ENCODE results near the gene ZNF418.

The ZNF418 gene

DNA sequence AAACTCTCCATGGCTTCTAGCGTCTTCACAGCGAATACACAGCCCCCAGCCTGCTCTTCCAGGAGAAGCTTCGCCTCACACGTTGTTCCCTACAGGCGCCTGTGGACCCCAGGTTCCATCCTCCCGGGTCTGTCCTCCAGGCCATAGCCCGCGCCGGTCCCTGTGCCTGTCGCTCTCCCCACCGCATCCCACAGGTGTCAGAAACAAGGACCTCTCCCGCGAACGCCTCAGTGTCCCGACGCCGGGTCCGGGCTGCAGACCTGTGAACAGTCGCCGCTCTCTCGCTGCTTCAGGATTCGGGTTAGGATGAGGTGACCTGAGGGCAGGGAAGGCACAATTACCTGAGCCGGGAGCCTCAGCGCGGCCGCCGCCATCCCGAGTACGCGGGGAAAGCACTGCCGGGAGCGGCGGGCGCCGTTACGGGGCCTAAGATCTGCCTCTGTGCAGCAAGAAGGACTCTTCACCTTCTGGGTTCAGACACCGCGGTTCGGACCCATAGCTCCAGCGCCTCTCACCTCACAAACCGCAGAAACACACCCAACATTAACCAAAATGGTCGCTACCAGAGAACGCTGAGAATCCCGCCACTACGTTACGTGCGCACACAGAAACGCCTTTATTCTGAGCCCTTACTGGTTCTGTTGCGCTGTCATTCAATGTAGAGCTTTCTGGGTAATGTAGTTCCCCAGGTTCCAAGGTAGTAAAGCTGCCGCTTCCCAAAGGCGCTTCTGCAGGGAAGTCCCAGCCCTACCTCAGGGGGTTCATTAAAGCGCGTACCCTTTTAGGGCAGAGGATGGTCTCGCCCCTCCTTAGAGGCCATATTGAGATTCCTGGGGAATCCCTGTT is at the start of gene ZNF418:
TSS of gene ZNF418 (minus strand) at position 583 of the 846 bp plus-strand sequence. CDS start 1,580 bp downstream, outside the sequence.
- DNase-seq: peak; percentile 47
- peaks cover 59% of the 10 kb centered on the region for H3K9me3 Mint-ChIP-seq
- peaks cover 11% of the 10 kb centered on the region for H3K27me3 Mint-ChIP-seq
- peaks cover 9% of the 10 kb centered on the region for H3K4me1 Mint-ChIP-seq (ENCODE audit: low read depth)
- H3K4me3 Mint-ChIP-seq: peak within 1 kb of the TSS; percentile 82
- H3K27ac Mint-ChIP-seq: peak within 1 kb of the TSS; percentile 83
- peaks cover 94% of the 10 kb centered on the region for H3K36me3 Mint-ChIP-seq (ENCODE audit: low read depth)

DNA sequence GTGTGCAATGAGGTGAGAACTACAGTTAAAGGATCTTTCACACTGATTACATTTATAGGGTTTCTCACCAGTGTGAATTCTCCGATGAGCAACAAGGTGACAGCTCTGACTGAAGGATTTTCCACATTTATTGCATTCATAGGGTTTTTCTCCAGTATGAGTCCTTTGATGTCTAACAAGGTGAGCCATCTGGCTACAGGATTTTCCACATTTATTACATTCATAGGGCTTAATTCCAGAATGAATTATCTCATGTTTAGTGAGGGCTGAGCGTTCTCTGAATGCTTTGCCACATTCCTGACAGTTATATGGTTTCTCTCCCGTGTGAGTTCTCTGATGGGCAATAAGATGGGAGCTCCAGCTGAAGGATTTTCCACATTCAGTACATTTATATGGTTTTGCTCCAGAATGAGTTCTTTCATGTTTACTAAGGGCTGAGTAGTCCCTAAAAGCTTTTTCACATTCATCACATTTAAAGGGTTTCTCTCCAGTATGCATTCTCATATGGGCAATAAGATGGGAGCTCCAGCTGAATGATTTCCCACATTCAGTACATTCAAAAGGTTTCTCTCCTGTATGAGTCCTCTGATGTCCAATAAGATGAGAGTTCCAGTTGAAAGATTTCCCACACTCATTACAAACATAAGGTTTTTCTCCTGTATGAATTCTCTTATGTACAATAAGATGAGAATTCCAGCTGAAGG is 43.5 kb upstream of the ZNF418 start:
- peaks cover 83% of the 10 kb centered on the region for H3K9me3 Mint-ChIP-seq
- H3K4me1 Mint-ChIP-seq (ENCODE audit: low read depth): no peaks in the 10 kb centered on the region
- H3K27ac Mint-ChIP-seq: no peak overlapping the region

DNA sequence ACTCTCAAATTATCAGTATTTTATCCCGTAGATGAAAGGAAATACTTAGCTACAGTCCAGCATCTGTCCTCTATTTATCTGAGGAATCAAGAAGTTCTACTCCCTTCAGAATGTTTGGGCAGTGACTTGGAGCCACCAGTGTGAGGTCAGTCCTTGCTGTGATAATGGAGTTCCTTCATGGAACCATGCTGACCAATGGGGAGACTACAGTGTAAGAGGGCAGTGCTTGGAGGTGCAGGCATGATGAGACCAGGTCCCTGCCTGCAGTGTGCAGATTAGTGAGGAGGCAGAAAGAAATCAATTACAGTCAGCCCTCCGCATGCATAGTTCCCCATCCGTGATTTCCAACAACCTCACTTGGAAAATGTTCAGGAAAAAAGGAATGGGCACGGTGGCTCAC is 39.2 kb upstream of the ZNF418 start, which contains the start of gene C19orf18:
TSS of gene C19orf18 (minus strand) at position 101 of the 400 bp plus-strand sequence. CDS start 102 bp downstream, outside the sequence.
- peaks cover 88% of the 10 kb centered on the region for H3K36me3 Mint-ChIP-seq (ENCODE audit: low read depth)
- H3K9me3 Mint-ChIP-seq: peaks cover 75% of the 10 kb centered on the region
- H3K27me3 Mint-ChIP-seq: no peaks in the 10 kb centered on the region
- H3K27ac Mint-ChIP-seq: no peak within 1 kb of the TSS
- H3K4me3 Mint-ChIP-seq: no peak within 1 kb of the TSS
- no peaks in the 10 kb centered on the region for H3K4me1 Mint-ChIP-seq (ENCODE audit: low read depth)
- DNase-seq: no peak

More for the DNA sequence above, 43.5 kb upstream of the ZNF418 start:
- Mint-ChIP-seq H3K27me3 (no peaks in the 10 kb centered on the region), H3K4me3 (no peak overlapping the region), H3K36me3 (ENCODE audit: low read depth) (peaks cover 96% of the 10 kb centered on the region)
- no peak for DNase-seq

DNA sequence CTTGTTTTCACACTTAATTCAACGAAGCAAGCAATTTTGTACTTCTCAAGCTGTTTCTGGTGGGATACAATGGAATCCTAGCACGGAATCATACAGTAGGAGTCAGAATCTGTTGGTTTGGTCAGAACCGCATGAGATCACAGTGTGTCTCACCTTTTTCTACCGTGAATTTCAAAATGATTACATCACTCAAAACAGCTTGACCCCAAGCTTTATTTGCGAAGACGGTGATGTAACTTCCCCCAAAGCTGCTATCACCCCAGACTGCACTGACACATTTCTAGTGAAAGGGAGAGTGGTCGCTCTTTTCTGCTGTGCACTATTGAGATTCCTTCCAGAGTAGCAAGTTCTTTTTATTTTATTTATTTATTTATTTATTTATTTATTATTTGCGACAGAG is 29.6 kb upstream of the ZNF418 start:
- DNase-seq: no peak
- Mint-ChIP-seq H3K27ac (no peak overlapping the region), H3K4me1 (ENCODE audit: low read depth) (no peaks in the 10 kb centered on the region), H3K27me3 (no peaks in the 10 kb centered on the region), H3K9me3 (peaks cover 39% of the 10 kb centered on the region), H3K4me3 (no peak overlapping the region), H3K36me3 (ENCODE audit: low read depth) (peaks cover 51% of the 10 kb centered on the region)

DNA sequence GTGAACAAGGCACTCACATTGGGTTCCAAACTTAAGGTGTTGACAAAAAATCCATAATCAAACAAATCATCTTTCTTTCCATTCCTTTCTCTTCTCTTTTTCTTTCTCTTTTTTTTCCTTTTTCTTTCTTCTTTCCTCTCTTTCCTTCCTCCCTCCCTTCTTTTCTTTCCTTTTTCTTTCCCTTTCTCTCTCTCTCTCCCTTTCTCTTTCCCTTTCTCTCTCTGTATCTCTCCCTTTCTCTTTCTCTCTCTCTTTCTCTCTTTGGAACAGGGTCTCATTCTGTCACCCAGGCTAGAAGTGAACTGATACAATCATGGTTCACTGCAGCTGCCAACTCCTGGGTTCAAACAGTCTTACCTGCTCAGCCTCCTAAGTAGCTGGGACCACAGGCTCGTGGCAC is 26.6 kb upstream of the ZNF418 start:
- no peak overlapping the region for H3K4me3 Mint-ChIP-seq
- no peaks in the 10 kb centered on the region for H3K4me1 Mint-ChIP-seq (ENCODE audit: low read depth)
- no peak for DNase-seq
- peaks cover 38% of the 10 kb centered on the region for H3K9me3 Mint-ChIP-seq
- H3K36me3 Mint-ChIP-seq (ENCODE audit: low read depth): peaks cover 49% of the 10 kb centered on the region
- no peak overlapping the region for H3K27ac Mint-ChIP-seq
- H3K27me3 Mint-ChIP-seq: peaks cover 5% of the 10 kb centered on the region

DNA sequence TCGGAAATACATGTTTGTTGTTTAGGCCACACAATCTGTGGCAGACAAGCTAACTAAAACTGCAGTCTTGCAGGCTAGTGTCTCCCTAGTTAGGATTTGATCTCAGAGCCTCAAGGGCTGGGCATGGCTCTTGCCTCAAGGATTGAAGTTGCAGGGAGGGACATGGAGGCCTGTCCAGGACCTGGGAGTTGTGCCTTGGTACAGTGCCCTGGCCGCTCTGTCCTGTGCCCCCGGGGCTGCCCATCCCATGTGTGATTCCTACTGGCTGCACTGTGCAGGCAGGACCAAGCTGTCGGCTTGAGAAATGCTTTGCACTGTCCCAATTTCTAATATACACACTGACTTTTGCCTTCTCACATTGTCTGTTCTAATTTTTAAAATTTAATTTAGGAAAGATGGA is 19.8 kb upstream of the ZNF418 start:
- no peaks in the 10 kb centered on the region for H3K4me1 Mint-ChIP-seq (ENCODE audit: low read depth)
- H3K27me3 Mint-ChIP-seq: peaks cover 16% of the 10 kb centered on the region
- H3K27ac Mint-ChIP-seq: no peak overlapping the region
- DNase-seq: no peak
- peaks cover 22% of the 10 kb centered on the region for H3K36me3 Mint-ChIP-seq (ENCODE audit: low read depth)
- peaks cover 44% of the 10 kb centered on the region for H3K9me3 Mint-ChIP-seq
- no peak overlapping the region for H3K4me3 Mint-ChIP-seq

DNA sequence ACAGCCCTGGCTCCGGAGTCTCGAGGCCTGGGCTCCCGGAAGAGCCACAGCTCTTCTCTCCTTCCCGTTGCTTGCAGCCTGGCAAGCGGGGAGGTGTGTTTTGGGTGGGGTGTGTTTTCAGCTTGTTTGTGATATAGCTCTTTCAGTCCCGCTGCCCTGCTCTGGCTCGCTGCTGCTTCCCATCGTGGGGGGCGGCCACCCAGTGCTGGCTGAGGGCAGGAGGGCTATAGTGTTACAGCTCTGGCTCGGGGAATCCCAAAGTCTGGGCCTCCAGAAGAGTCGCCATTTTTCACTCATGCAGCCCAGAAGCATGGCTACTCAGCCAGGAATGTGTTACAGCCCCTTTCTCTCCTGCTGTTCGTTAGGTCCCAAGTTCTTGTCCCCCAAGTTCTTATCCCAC is 14.5 kb upstream of the ZNF418 start:
- peaks cover 41% of the 10 kb centered on the region for H3K9me3 Mint-ChIP-seq
- no peak overlapping the region for H3K4me3 Mint-ChIP-seq

DNA sequence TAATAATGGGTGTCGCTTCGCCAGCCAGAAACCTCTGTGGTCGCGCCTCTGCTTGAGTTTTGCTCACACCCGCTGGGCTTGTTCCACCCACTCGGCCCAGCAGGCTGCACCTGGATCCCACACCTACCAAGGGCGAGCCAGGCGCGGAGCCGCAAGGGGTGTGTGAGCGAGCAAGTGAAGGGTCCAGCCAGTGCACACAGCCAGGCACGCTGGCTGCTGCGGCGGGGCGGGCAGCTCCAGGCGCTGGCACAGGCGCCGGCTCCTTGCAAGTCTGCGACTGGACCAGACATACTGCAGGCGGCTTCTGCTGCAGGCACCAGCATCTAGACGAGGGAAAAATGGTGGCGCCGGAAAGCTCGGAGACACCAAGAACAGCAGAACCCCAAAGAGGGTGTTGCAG is 14.1 kb upstream of the ZNF418 start:
- no peak overlapping the region for H3K4me3 Mint-ChIP-seq
- peaks cover 34% of the 10 kb centered on the region for H3K36me3 Mint-ChIP-seq (ENCODE audit: low read depth)
- peaks cover 5% of the 10 kb centered on the region for H3K27me3 Mint-ChIP-seq
- no peak for DNase-seq
- H3K4me1 Mint-ChIP-seq (ENCODE audit: low read depth): peaks cover 17% of the 10 kb centered on the region
- H3K27ac Mint-ChIP-seq: no peak overlapping the region
- peaks cover 39% of the 10 kb centered on the region for H3K9me3 Mint-ChIP-seq

More for the DNA sequence above, 14.5 kb upstream of the ZNF418 start:
- peaks cover 17% of the 10 kb centered on the region for H3K4me1 Mint-ChIP-seq (ENCODE audit: low read depth)
- peaks cover 30% of the 10 kb centered on the region for H3K36me3 Mint-ChIP-seq (ENCODE audit: low read depth)
- H3K27me3 Mint-ChIP-seq: peaks cover 8% of the 10 kb centered on the region
- H3K27ac Mint-ChIP-seq: no peak overlapping the region
- no peak for DNase-seq

DNA sequence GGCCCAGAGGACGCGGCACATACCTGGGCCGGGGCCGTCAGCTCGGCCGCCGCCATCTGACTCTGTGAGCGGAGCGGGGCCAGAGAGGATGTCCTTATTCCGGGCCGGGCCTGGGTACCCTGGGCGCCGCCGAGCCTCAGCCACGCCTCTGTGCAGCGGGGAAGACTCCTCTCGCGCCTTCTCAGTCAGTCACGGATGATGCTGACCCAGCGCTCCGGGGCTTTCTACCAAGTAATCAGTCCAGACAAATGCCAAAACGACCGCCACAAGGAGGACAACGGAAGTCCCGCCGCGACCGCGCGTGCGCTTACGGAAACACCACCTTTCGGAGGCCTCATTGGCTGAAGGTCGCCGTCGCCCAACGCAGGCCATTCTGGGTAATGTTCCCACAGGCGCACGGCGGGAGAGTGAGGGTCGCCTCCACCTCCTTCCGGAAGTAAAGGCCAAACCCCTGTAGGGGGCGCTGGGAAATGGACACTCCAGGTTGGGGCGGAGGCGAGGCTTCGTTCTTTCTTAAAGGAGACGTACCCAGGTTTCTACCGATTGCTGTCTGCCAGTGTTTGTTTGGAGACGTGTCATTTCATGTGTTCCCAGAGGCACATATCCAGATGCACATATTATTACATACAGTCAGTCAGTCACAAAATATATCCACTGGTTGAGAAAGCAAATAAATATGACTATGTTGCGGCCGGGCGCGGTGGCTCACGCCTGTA is 12.4 kb upstream of the ZNF418 start, which contains the start of gene ZNF256:
TSS of gene ZNF256 (minus strand) at position 288 of the 716 bp plus-strand sequence. CDS start at position 56, 232 bp downstream.
- Mint-ChIP-seq H3K27ac (peak within 1 kb of the TSS; percentile 92), H3K9me3 (peaks cover 42% of the 10 kb centered on the region), H3K4me1 (ENCODE audit: low read depth) (peaks cover 17% of the 10 kb centered on the region), H3K4me3 (peak within 1 kb of the TSS; percentile 91), H3K36me3 (ENCODE audit: low read depth) (peaks cover 51% of the 10 kb centered on the region), H3K27me3 (no peaks in the 10 kb centered on the region)
- DNase-seq: peak; percentile 90

DNA sequence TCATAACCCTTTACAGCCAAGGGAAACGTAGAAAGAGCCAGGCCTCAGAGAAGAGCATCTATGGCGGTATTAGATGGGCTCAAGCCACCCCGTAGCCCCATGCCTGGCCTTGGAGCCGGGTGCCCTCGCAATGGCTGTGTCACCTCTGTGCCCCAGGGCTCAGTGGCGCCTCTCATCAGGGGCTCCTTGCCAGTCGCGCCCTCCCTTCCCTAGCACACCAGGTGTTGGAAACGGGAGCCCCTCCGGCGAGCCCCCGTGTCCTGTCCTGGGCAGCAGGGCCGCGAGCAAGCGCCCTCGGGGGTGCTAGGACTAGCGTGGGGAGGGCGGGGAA is 11.9 kb upstream of the ZNF418 start:
- no peak for DNase-seq
- H3K4me1 Mint-ChIP-seq (ENCODE audit: low read depth): peaks cover 17% of the 10 kb centered on the region
- H3K36me3 Mint-ChIP-seq (ENCODE audit: low read depth): peaks cover 56% of the 10 kb centered on the region
- H3K27ac Mint-ChIP-seq: peak overlapping the region; percentile 92
- H3K4me3 Mint-ChIP-seq: peak overlapping the region; percentile 91
- no peaks in the 10 kb centered on the region for H3K27me3 Mint-ChIP-seq
- peaks cover 48% of the 10 kb centered on the region for H3K9me3 Mint-ChIP-seq

DNA sequence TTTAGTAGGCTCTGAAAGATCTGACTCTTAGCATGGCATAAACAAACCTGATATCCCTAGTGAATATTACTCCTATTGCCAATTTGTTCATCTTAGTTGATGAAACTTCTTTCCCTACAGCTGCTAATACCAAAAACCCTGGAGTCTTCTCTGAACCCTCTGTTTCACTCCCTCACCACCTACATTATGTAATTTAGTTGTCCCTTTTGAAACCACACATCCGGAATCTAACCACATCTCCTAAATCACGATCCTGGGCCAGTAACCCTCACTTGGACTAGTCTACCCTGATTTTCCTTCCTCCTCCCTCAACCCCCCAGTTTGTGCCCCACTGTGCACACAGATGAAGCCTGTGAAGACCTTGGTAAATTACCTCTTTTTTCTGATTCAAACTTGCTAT is 11.1 kb upstream of the ZNF418 start:
- Mint-ChIP-seq H3K27ac (no peak overlapping the region), H3K27me3 (no peaks in the 10 kb centered on the region), H3K36me3 (ENCODE audit: low read depth) (peaks cover 64% of the 10 kb centered on the region), H3K9me3 (peaks cover 52% of the 10 kb centered on the region), H3K4me1 (ENCODE audit: low read depth) (peaks cover 17% of the 10 kb centered on the region), H3K4me3 (peak overlapping the region; percentile 91)
- DNase-seq: no peak

DNA sequence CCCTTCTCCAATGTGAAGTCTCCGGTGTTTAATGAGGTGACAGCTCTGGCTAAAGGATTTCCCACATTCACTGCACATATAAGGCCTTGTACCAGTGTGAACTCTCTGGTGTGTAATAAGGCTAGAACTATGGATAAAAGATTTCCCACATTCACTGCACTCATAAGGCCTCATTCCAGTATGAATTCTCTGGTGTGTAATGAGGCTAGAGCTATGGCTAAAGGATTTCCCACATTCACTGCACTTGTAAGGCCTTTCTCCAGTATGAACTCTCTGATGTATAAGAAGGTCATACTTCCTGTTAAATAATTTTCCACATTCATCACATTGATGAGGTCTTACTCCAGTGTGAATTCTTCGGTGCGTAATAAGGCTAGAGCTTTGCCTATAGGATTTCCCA is 6.4 kb upstream of the ZNF418 start:
- H3K27me3 Mint-ChIP-seq: no peaks in the 10 kb centered on the region
- no peak for DNase-seq
- no peak overlapping the region for H3K4me3 Mint-ChIP-seq
- no peak overlapping the region for H3K27ac Mint-ChIP-seq
- peaks cover 66% of the 10 kb centered on the region for H3K9me3 Mint-ChIP-seq
- H3K4me1 Mint-ChIP-seq (ENCODE audit: low read depth): peaks cover 11% of the 10 kb centered on the region
- peaks cover 95% of the 10 kb centered on the region for H3K36me3 Mint-ChIP-seq (ENCODE audit: low read depth)

DNA sequence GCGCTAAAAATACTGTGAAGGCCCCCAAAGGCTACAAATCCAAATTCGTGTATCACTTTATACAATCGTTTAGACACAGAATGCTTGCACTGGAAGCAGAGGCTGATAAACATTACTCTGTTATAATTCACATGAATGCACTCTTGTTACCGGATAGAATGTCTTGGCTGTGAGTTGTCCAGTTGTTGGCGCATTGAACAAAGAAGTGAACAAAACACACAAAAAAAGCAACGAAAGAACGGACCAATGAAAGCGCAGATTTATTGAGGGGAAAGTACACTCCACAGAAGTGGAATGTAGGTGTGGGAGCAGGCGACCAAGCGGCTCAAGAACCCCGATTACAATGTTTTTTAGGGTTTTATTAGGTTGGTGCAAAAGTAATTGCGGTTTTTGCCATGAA is 529 bp upstream of the ZNF418 start:
- Mint-ChIP-seq H3K9me3 (peaks cover 55% of the 10 kb centered on the region), H3K4me3 (no peak overlapping the region), H3K36me3 (ENCODE audit: low read depth) (peaks cover 94% of the 10 kb centered on the region), H3K27ac (no peak overlapping the region), H3K27me3 (peaks cover 11% of the 10 kb centered on the region), H3K4me1 (ENCODE audit: low read depth) (peaks cover 9% of the 10 kb centered on the region)
- no peak for DNase-seq

DNA sequence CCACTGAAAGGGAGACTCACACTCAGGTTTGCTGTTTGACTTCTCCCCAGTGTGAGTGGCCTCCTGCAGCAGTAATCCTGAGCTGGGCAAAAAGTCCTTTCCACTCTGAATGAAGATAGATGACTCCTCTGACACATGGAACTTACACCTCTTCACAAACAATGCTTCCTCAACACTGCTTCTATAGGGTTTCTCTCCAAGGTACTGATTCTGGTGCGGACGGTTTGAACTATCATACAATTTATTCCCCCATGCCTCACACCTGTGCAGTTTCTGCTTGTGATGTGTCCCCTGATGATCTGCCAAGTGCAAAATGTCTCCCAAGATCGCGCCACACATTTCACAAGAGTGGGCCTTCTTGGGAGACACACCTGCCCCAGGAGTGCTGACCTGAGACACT is 7.6 kb downstream of the ZNF418 start:
- H3K27me3 Mint-ChIP-seq: no peaks in the 10 kb centered on the region
- peaks cover 77% of the 10 kb centered on the region for H3K36me3 Mint-ChIP-seq (ENCODE audit: low read depth)
- H3K27ac Mint-ChIP-seq: no peak overlapping the region
- H3K4me1 Mint-ChIP-seq (ENCODE audit: low read depth): no peaks in the 10 kb centered on the region
- H3K4me3 Mint-ChIP-seq: no peak overlapping the region
- H3K9me3 Mint-ChIP-seq: peaks cover 64% of the 10 kb centered on the region
- DNase-seq: no peak
